Upper lobe of right lung (tissue), 1 donor: ENCODE data around the gene IRX5. TPM values are rescaled to one million over a fixed set of nuclear protein-coding genes. Genes with fewer than 3 reads are reported as not detected.

Experiments
- ATAC-seq: fragments of 200-7000 bp; cut with Tn5 transposase; one replicate; pipeline ENCODE4 v1.9.1; 2020; ENCODE audit warnings: mild to moderate bottlenecking, moderate library complexity
- DNase-seq: peaks from one replicate; pipeline ENCODE4 v3.0.0-alpha.2; 2020
- H3K27ac ChIP-seq: fragments of 200-600 bp; one replicate; pipeline ENCODE4 v1.8.0; 2022
- H3K27me3 ChIP-seq: fragments of 200-600 bp; one replicate; pipeline ENCODE4 v1.8.0; 2022; ENCODE audit warnings: mild to moderate bottlenecking
- H3K36me3 ChIP-seq: fragments of 200-600 bp; one replicate; pipeline ENCODE4 v1.8.0; 2022
- H3K4me1 ChIP-seq: fragments of 200-600 bp; one replicate; pipeline ENCODE4 v1.8.0; 2022
- H3K4me3 ChIP-seq: fragments of 200-600 bp; one replicate; pipeline ENCODE4 v1.8.0; 2022; ENCODE audit warnings: mild to moderate bottlenecking
- H3K9me3 ChIP-seq: fragments of 200-600 bp; one replicate; pipeline ENCODE4 v1.8.0; 2022
- intact Hi-C: fragments of 100-400 bp; cut with DNase I; formaldehyde crosslinking; loops from one replicate; pipeline ENCODE4 v1.11.0; 2022
- long read RNA-seq: library from polyadenylated mRNA; unstranded; transcript quantifications from one replicate; pipeline ENCODE4 v2.0.0, GENCODE V29; 2021
- total RNA-seq: library from RNA; stranded (reverse); fragmentation: NEBNext Ultra II Directional; extraction: Animal tissue kit (Norgen Biotek cat#: 25700); gene quantifications from one replicate; pipeline ENCODE4 v1.2.1, GENCODE V29; 2021
- TF ChIP-seq, protein P1 (sequence below): fragments of 200-600 bp; IDR thresholded peaks from one replicate; pipeline ENCODE4 v1.8.0; 2022; ENCODE audit warnings: antibody characterized with exemption
- donor health status: DM: no; HTN: yes; CAD: no; lungs with severe emphysema.

IRX5 gene
- total RNA-seq: 23.3 TPM
- long read RNA-seq, transcript IRX5-202 (3 exons, 2,401 nt): major isoform, 22 of 32 reads
- long read RNA-seq, partial matches to known transcripts: 0 of 32 reads
- long read RNA-seq, other reads (novel, unspliced or antisense): 6 of 32 reads

DNA sequence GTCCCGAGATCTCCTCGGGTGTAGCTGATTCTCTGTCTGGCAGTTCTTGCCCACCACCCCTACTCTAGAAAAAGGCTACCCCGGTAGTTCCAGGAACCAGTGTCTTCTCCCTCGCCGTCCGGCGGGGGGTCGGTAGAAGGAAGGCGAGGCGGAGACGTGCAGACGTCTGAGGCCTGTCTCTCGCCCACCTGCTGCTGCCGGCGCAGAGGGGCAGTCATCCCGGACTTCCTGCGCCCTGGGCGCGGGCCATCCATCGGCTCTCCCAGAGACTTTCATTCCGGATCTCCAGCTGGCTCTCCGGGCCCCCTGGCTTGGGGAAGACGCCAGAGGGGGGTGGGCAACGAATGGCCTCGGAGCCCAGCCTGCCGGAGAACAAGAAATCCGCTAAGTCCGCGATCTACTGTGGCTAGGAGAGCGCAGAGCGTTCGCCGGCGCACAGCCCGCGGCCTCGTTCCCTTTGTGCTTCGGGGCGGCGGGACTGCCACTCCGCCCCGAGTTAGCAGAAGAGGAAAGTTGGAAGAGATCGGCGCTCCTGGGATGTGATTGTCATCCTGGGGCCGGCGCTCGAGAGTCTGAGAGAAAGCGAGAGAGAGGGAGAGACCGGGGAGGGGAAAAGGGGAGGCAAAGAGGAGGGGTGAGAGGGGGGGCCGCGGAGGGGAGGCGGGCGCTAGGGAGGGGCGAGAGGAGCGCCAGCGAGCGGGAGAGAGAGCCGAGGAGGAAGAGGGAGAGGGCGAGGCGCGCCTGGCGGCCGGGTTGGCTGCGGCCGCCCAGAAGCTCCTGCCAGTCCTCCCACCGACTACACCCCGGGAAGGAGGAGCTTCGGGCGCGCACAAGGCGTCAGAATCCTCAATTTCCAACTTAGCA, at the start of gene IRX5:
Gene IRX5 (plus strand): TSS at position 861 of the 864 bp plus-strand sequence. CDS start 334 bp downstream, outside the sequence.
- Histone ChIP-seq H3K4me1 (peaks cover 14% of the 10 kb centered on the region), H3K27me3 (peaks cover 71% of the 10 kb centered on the region), H3K27ac (peak within 1 kb of the TSS; percentile 89), H3K9me3 (no peaks in the 10 kb centered on the region), H3K36me3 (no peaks in the 10 kb centered on the region), H3K4me3 (peak within 1 kb of the TSS; percentile 67)
- peak; percentile 79 for ATAC-seq
- DNase-seq: peak; percentile 96
- intact Hi-C loops: no loop called here
- TF ChIP-seq, protein P1, sequence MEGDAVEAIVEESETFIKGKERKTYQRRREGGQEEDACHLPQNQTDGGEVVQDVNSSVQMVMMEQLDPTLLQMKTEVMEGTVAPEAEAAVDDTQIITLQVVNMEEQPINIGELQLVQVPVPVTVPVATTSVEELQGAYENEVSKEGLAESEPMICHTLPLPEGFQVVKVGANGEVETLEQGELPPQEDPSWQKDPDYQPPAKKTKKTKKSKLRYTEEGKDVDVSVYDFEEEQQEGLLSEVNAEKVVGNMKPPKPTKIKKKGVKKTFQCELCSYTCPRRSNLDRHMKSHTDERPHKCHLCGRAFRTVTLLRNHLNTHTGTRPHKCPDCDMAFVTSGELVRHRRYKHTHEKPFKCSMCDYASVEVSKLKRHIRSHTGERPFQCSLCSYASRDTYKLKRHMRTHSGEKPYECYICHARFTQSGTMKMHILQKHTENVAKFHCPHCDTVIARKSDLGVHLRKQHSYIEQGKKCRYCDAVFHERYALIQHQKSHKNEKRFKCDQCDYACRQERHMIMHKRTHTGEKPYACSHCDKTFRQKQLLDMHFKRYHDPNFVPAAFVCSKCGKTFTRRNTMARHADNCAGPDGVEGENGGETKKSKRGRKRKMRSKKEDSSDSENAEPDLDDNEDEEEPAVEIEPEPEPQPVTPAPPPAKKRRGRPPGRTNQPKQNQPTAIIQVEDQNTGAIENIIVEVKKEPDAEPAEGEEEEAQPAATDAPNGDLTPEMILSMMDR: peak; percentile 8

DNA sequence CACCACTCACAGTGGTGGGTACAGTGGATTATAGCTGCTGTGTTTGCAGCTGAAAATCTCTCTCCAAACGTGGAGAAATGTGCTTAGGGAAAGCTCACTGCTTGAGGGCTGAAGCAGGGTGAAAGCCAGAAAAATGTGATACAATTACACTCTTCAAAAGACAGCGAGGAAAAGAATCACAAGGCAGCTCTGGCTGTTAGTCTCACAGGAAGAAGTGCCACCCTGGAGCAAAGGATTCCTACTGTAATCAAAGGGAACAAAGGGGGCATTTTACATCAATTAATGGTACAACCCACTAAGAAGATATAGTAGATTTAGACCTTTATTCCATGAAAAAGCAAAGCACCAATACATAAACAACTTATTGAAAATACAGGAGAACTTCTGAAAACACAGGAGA, 48.1 kb upstream of the IRX5 start:
- Histone ChIP-seq H3K4me3 (no peak overlapping the region), H3K9me3 (no peaks in the 10 kb centered on the region), H3K27ac (no peak overlapping the region), H3K4me1 (no peaks in the 10 kb centered on the region), H3K27me3 (no peaks in the 10 kb centered on the region), H3K36me3 (no peaks in the 10 kb centered on the region)
- TF ChIP-seq, protein P1: no peak
- DNase-seq: no peak
- ATAC-seq: no peak
- intact Hi-C loops: no loop called here

DNA sequence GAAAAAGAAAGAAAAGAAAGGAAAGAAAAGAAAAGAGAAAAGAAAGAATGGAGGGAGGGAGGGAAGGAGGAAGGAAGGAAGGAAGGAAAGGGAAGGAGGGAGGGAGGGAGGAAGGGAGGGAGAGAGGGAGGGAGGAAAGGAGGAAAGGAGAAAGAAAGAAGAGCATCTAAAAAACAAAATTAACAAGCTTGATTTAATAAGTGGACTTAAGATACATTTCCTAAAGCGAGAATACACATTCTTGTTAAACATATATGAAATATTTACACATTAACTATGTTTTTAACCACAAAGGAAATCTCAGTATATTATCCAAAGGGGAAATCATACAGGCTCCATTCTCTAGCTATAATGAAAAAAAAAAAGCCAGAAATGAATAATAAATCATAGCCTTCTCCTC, 47.3 kb upstream of the IRX5 start:
- Histone ChIP-seq H3K36me3 (no peaks in the 10 kb centered on the region), H3K9me3 (no peaks in the 10 kb centered on the region), H3K4me1 (no peaks in the 10 kb centered on the region), H3K4me3 (no peak overlapping the region), H3K27ac (no peak overlapping the region), H3K27me3 (no peaks in the 10 kb centered on the region)
- intact Hi-C loops: no loop called here
- TF ChIP-seq, protein P1: no peak
- ATAC-seq (no peak), DNase-seq (no peak)

DNA sequence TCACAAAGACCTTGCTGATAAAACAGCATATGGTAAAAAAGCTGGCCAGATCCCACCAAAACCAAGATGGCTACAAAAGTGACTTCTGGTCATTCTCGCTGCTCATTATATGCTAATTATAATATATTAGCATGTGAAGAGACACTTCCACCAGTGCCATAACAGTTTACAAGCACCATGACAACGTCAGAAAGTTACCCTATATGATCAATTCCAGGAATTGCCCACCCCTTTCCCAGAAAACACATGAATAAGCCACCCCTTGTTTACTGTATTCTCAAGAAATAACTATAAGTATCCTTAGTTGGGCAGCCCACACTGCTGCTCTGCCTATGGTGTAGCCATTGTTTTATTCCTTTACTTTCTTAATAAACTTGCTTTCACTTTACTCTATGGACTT, 44.6 kb upstream of the IRX5 start:
- Histone ChIP-seq H3K27me3 (no peaks in the 10 kb centered on the region), H3K4me3 (no peak overlapping the region), H3K27ac (no peak overlapping the region), H3K9me3 (no peaks in the 10 kb centered on the region), H3K4me1 (no peaks in the 10 kb centered on the region), H3K36me3 (no peaks in the 10 kb centered on the region)
- TF ChIP-seq, protein P1: no peak
- intact Hi-C loops: no loop called here
- no peak for DNase-seq
- ATAC-seq: no peak

DNA sequence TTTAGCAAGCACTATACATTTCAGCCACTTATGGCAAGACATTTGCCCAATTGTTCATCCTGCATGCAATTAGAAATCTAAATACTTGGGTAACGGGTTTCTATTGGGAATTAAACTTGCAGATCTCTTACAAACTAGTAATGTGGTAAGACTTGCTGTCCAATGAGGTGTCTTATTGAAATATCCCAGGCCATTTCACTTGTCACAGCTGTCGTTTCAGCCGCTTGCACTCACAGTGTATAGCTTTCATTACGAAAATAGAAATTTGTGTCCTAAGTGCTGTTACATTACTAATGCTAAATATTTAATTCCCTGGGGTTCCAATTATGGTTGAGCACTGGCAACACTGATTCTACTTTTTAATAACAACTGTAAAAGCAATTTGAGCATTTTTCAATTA, 40.3 kb upstream of the IRX5 start:
- Histone ChIP-seq H3K27me3 (no peaks in the 10 kb centered on the region), H3K27ac (no peak overlapping the region), H3K4me3 (no peak overlapping the region), H3K4me1 (no peaks in the 10 kb centered on the region), H3K9me3 (no peaks in the 10 kb centered on the region), H3K36me3 (no peaks in the 10 kb centered on the region)
- ATAC-seq: no peak
- DNase-seq: no peak
- intact Hi-C loops: no loop called here
- TF ChIP-seq, protein P1: no peak
